Neural cell (in vitro differentiated cells): ENCODE data around the gene RAI1. TPM values are rescaled to one million over a fixed set of nuclear protein-coding genes. Genes with fewer than 3 reads are reported as not detected.

Experiments used
- H2AFZ ChIP-seq: fragments of 200-600, 300-800 bp; sonication (generic), shearing (Covaris generic); 2 replicates; pipeline ENCODE4 v1.6.0; 2014; ENCODE audit warnings: low read depth, mild to moderate bottlenecking, antibody characterized with exemption, low read length, moderate library complexity
- H3F3A ChIP-seq: fragments of 200-600 bp; shearing (Covaris generic); 2 replicates; pipeline ENCODE4 v1.6.1; 2016; ENCODE audit warnings: mild to moderate bottlenecking, moderate library complexity, mixed read lengths, antibody characterized with exemption, low read length; ENCODE audit not compliant: insufficient read depth, poor library complexity, severe bottlenecking
- H3K27ac ChIP-seq: fragments of 200-600, 300-800 bp; sonication (generic), shearing (Covaris generic); 2 replicates; pipeline ENCODE4 v1.5.1; 2014; ENCODE audit warnings: mild to moderate bottlenecking, low read length, moderate library complexity
- H3K27me3 ChIP-seq: fragments of 300-800, 200-600 bp; sonication (generic), shearing (Covaris generic); 2 replicates; pipeline ENCODE4 v1.6.0; 2014; ENCODE audit warnings: mild to moderate bottlenecking, low read depth, low read length, moderate library complexity; ENCODE audit not compliant: insufficient read depth
- H3K36me3 ChIP-seq: fragments of 300-800, 200-600 bp; sonication (generic), shearing (Covaris generic); 2 replicates; pipeline ENCODE4 v1.5.1; 2014; ENCODE audit warnings: mild to moderate bottlenecking, antibody characterized with exemption, low read length, moderate library complexity; ENCODE audit not compliant: insufficient read depth
- H3K4me2 ChIP-seq: fragments of 300-800, 200-600 bp; sonication (generic), shearing (Covaris generic); 2 replicates; pipeline ENCODE4 v1.6.0; 2014; ENCODE audit warnings: mild to moderate bottlenecking, low read length
- H3K4me3 ChIP-seq: fragments of 300-800, 200-600 bp; sonication (generic), shearing (Covaris generic); 2 replicates; pipeline ENCODE4 v1.5.1; 2014; ENCODE audit warnings: mild to moderate bottlenecking, low read length, moderate library complexity
- H3K79me2 ChIP-seq: fragments of 200-600 bp; shearing (Covaris generic); replicated peaks from 2 replicates; pipeline ENCODE4 v1.6.0; 2014; ENCODE audit warnings: mild to moderate bottlenecking, low read length, moderate library complexity; ENCODE audit not compliant: insufficient read depth
- H3K9ac ChIP-seq: fragments of 300-800, 200-600 bp; sonication (generic), shearing (Covaris generic); 2 replicates; pipeline ENCODE4 v1.6.1; 2016; ENCODE audit warnings: mild to moderate bottlenecking, low read length, mixed read lengths
- H3K9me2 ChIP-seq: fragments of 200-600 bp; shearing (Covaris generic); 2 replicates; pipeline ENCODE4 v1.6.1; 2016; ENCODE audit warnings: mild to moderate bottlenecking, low read length, mixed read lengths; ENCODE audit not compliant: insufficient read depth
- H3K9me3 ChIP-seq: fragments of 200-600, 300-800 bp; sonication (generic), shearing (Covaris generic); 2 replicates; pipeline ENCODE4 v1.6.1; 2016; ENCODE audit warnings: mild to moderate bottlenecking, mixed run types, low read length, moderate library complexity, mixed read lengths
- H4K20me1 ChIP-seq: fragments of 200-600 bp; shearing (Covaris generic); 2 replicates; pipeline ENCODE4 v1.6.1; 2016; ENCODE audit warnings: mild to moderate bottlenecking, mixed run types; ENCODE audit not compliant: insufficient read depth
- CTCF ChIP-seq: fragments of 450-650 bp; IDR thresholded peaks from 2 replicates; pipeline ENCODE4 v1.5.1; 2014; ENCODE audit warnings: antibody characterized with exemption, mild to moderate bottlenecking, moderate library complexity; ENCODE audit not compliant: poor library complexity, severe bottlenecking
- EP300 ChIP-seq: fragments of 450-650 bp; conservative IDR thresholded peaks from 2 replicates; pipeline ENCODE4 v1.6.1; 2014; ENCODE audit warnings: antibody characterized with exemption, mild to moderate bottlenecking, moderate library complexity; ENCODE audit not compliant: poor library complexity, severe bottlenecking
- EZH2 ChIP-seq: fragments of 200-600, 300-800 bp; shearing (Covaris generic), sonication (generic); IDR thresholded peaks from 2 replicates; pipeline ENCODE4 v1.6.1; 2014; ENCODE audit warnings: antibody characterized with exemption, low read length, borderline replicate concordance, mild to moderate bottlenecking; ENCODE audit not compliant: insufficient read depth, poor library complexity, severe bottlenecking
- MXI1 ChIP-seq: fragments of 450-650 bp; conservative IDR thresholded peaks from 2 replicates; pipeline ENCODE4 v1.6.1; 2014; ENCODE audit warnings: antibody characterized with exemption, mild to moderate bottlenecking; ENCODE audit not compliant: poor library complexity, severe bottlenecking
- POLR2AphosphoS5 ChIP-seq: IDR thresholded peaks from 2 replicates; pipeline ENCODE4 v1.6.1; 2012
- RAD21 ChIP-seq: fragments of 450-650 bp; conservative IDR thresholded peaks from 2 replicates; pipeline ENCODE4 v1.6.1; 2014; ENCODE audit warnings: antibody characterized with exemption, mild to moderate bottlenecking, moderate library complexity
- REST ChIP-seq: IDR thresholded peaks from 2 replicates; pipeline ENCODE4 v1.6.1; 2012; ENCODE audit warnings: borderline replicate concordance
- SMC3 ChIP-seq: fragments of 450-650 bp; conservative IDR thresholded peaks from 2 replicates; pipeline ENCODE4 v1.6.1; 2014; ENCODE audit warnings: antibody characterized with exemption, mild to moderate bottlenecking, moderate library complexity; ENCODE audit not compliant: poor library complexity
- TAF1 ChIP-seq: IDR thresholded peaks from 2 replicates; pipeline ENCODE4 v1.6.1; 2012; ENCODE audit warnings: low read depth
- polyA plus RNA-seq: library from polyadenylated mRNA; depleted of rRNA; stranded (reverse); fragments of >200 nt; gene quantifications from 2 replicates; pipeline ENCODE4 v1.2.3, GENCODE V29; 2014

RAI1 gene
- polyA plus RNA-seq, 1 donor from 2014 or later = 16.9 TPM

GRCh38 chr17:17817552-17817947 lies 136.3 kb downstream of the RAI1 start:
- H4K20me1 ChIP-seq = no peaks in the 10 kb centered on the region
- no peak overlapping the region for H2AFZ ChIP-seq
- no peaks in the 10 kb centered on the region for H3F3A ChIP-seq
- no peak overlapping the region for H3K4me2 ChIP-seq
- no peak overlapping the region for H3K9ac ChIP-seq
- H3K27ac ChIP-seq = no peak overlapping the region
- H3K9me3 ChIP-seq = no peaks in the 10 kb centered on the region
- H3K4me3 ChIP-seq = no peak overlapping the region
- H3K36me3 ChIP-seq = no peaks in the 10 kb centered on the region
- H3K27me3 ChIP-seq = no peaks in the 10 kb centered on the region
- no peaks in the 10 kb centered on the region for H3K9me2 ChIP-seq
- H3K79me2 ChIP-seq = peaks cover 9% of the 10 kb centered on the region
- TF ChIP-seq TAF1 (no peak), EP300 (no peak), RAD21 (no peak), REST (no peak), SMC3 (no peak), POLR2AphosphoS5 (no peak), MXI1 (no peak), EZH2 (no peak), CTCF (no peak)

- Histone ChIP-seq H3K4me2 (no peak overlapping the region), H3K9me3 (no peaks in the 10 kb centered on the region), H3K79me2 (peaks cover 14% of the 10 kb centered on the region), H4K20me1 (no peaks in the 10 kb centered on the region), H3K36me3 (no peaks in the 10 kb centered on the region), H3K27ac (no peak overlapping the region), H3K27me3 (no peaks in the 10 kb centered on the region), H3K9ac (no peak overlapping the region), H2AFZ (no peak overlapping the region), H3K9me2 (no peaks in the 10 kb centered on the region), H3F3A (no peaks in the 10 kb centered on the region), H3K4me3 (no peak overlapping the region)
- TF ChIP-seq EZH2 (no peak), POLR2AphosphoS5 (no peak), REST (no peak), MXI1 (no peak), RAD21 (no peak), EP300 (no peak), CTCF (no peak), TAF1 (no peak), SMC3 (no peak)
Observed at GRCh38 chr17:17818088-17818526, 136.8 kb downstream of the RAI1 start.
